Measurements from ENCODE around the gene POLK. TPM values are rescaled to one million over a fixed set of nuclear protein-coding genes. Genes with fewer than 3 reads are reported as not detected.

POLK gene
- total RNA-seq (10 to 100 TPM; 33.0 to 33.5 TPM), polyA plus RNA-seq (ENCODE audit: insufficient read length in 6 of 6) (10 to 100 TPM; 32.1 to 43.9 (median 35.3) TPM)
- long read RNA-seq, donor 1, full-length matches to known transcripts: 7 of 7 reads
- long read RNA-seq, donor 1, partial matches to known transcripts: 0 of 7 reads
- long read RNA-seq, donor 1, other reads (novel, unspliced or antisense): 0 of 7 reads
- long read RNA-seq, donor 2: 0 reads
- long read RNA-seq, donor 3: 0 reads
- long read RNA-seq, donor 4, partial matches to known transcripts: 2 of 4 reads
- long read RNA-seq, donor 4, other reads (novel, unspliced or antisense): 2 of 4 reads
- long read RNA-seq, donor 5, full-length matches to known transcripts: 2 of 2 reads
- long read RNA-seq, donor 5, partial matches to known transcripts: 0 of 2 reads
- long read RNA-seq, donor 5, other reads (novel, unspliced or antisense): 0 of 2 reads
- long read RNA-seq, donor 6, partial matches to known transcripts: 0 of 1 reads
- long read RNA-seq, donor 6, other reads (novel, unspliced or antisense): 0 of 1 reads
- long read RNA-seq, donor 7: 0 reads
- long read RNA-seq, donor 8, full-length matches to known transcripts: 1 of 1 reads
- long read RNA-seq, donor 8, partial matches to known transcripts: 0 of 1 reads
- long read RNA-seq, donor 8, other reads (novel, unspliced or antisense): 0 of 1 reads
- long read RNA-seq, donor 9: 0 reads
- long read RNA-seq, donor 10: 0 reads
- long read RNA-seq, donor 11: 0 reads
- long read RNA-seq, donor 12, full-length matches to known transcripts: 2 of 2 reads
- long read RNA-seq, donor 12, partial matches to known transcripts: 0 of 2 reads
- long read RNA-seq, donor 12, other reads (novel, unspliced or antisense): 0 of 2 reads

- intact Hi-C loops (cut with DNase I): no loop called here
- peak within 1 kb of the TSS; percentile 73 to 75 for H3K4me3 ChIP-seq
- H3K9me3 ChIP-seq: no peaks in the 10 kb centered on the region
- no peaks in the 10 kb centered on the region for H3K27me3 ChIP-seq
- H3K27ac ChIP-seq: peak within 1 kb of the TSS; percentile 90 to 96
- peaks cover 5 to 54% of the 10 kb centered on the region in 2 donors for H3K4me1 ChIP-seq
- no peak for TF ChIP-seq CTCF (IDR thresholded peaks at IDR 0.05)
- ATAC-seq (peak; percentile 96), DNase-seq (peak; percentile 97 to 100 (median 99))
- H3K36me3 ChIP-seq: no peaks in the 10 kb centered on the region
Measured at GRCh38 chr5:75511435-75512382, at the start of gene POLK, which contains the start of gene CERT1. Gene POLK, plus strand, starts transcription at chr5:75511891. Gene CERT1, minus strand, starts transcription at chr5:75511629. Its CDS starts 422 bp downstream, at chr5:75511207.

- Histone ChIP-seq H3K27me3 (no peaks in the 10 kb centered on the region), H3K27ac (no peak overlapping the region)
Measured at GRCh38 chr5:75463726-75464125, 48.0 kb upstream of the POLK start.

GRCh38 chr5:75465480-75465879 is 46.2 kb upstream of the POLK start:
- H3K4me3 ChIP-seq: no peak overlapping the region
- intact Hi-C loops (cut with DNase I): no loop called here
- H3K27ac ChIP-seq: no peak overlapping the region
- peaks cover 10 to 40% of the 10 kb centered on the region in 2 donors for H3K4me1 ChIP-seq
- no peaks in the 10 kb centered on the region for H3K27me3 ChIP-seq
- no peaks in the 10 kb centered on the region for H3K36me3 ChIP-seq
- no peak for TF ChIP-seq CTCF (IDR thresholded peaks at IDR 0.05)
- DNase-seq: peak in 2 of 4 donors; percentile 1 to 23
- peak; percentile 33 for ATAC-seq
- peaks cover 0 to 21% of the 10 kb centered on the region in 2 donors for H3K9me3 ChIP-seq

More at GRCh38 chr5:75463726-75464125, 48.0 kb upstream of the POLK start:
- Histone ChIP-seq H3K36me3 (peaks cover 0 to 2% of the 10 kb centered on the region in 2 donors), H3K4me1 (peaks cover 10 to 41% of the 10 kb centered on the region in 2 donors), H3K9me3 (peaks cover 0 to 6% of the 10 kb centered on the region in 2 donors), H3K4me3 (no peak overlapping the region)
- intact Hi-C loops (cut with DNase I): no loop called here
- TF ChIP-seq CTCF (IDR thresholded peaks at IDR 0.05): no peak
- ATAC-seq: peak; percentile 57
- no peak for DNase-seq

GRCh38 chr5:75466006-75466716 is 45.5 kb upstream of the POLK start:
- no peaks in the 10 kb centered on the region for H3K27me3 ChIP-seq
- H3K9me3 ChIP-seq: peaks cover 0 to 21% of the 10 kb centered on the region in 2 donors
- peaks cover 10 to 34% of the 10 kb centered on the region in 2 donors for H3K4me1 ChIP-seq
- ATAC-seq (no peak), DNase-seq (no peak)
- no peak overlapping the region for H3K4me3 ChIP-seq
- no peak for TF ChIP-seq CTCF (IDR thresholded peaks at IDR 0.05)
- no peaks in the 10 kb centered on the region for H3K36me3 ChIP-seq
- intact Hi-C loops (cut with DNase I): no loop called here
- H3K27ac ChIP-seq: no peak overlapping the region

All from left lung (tissue), 14 donors.